Measurements from ENCODE around the gene TMX1. TPM values are rescaled to one million over a fixed set of nuclear protein-coding genes. Genes with fewer than 3 reads are reported as not detected.
"Not testable (repeated sequence)": the region's sequence is repeated elsewhere in the genome, so short reads cannot be mapped to it uniquely, and the experiment has no call there.

The TMX1 gene
- total RNA-seq, 4 donors from 2014 or later, result 17.1 to 33.0 (median 21.8) TPM

DNA sequence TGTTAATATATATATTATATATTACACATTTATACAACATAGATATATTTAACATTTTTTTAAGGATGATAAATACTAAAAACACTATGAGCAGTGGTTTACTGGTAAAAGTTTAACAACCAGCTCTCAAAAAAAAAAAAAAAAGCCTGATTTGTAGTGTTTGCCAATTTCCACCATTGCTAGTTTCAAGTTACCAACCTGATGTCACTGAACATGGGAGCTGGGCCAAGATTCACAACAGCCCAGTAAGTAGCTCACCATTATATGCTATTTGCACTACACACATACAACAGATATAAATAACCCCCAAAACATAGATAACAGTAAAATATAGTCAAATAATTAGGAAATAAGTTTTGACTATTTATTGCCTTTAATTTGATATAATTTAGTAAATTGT lies 28.9 kb upstream of the TMX1 start:
- no peak overlapping the region for H3K27ac ChIP-seq
- no peaks in the 10 kb centered on the region for H3K9me3 ChIP-seq
- TF ChIP-seq POLR2AphosphoS5 (IDR thresholded peaks at IDR 0.05) (no peak), EP300 (IDR thresholded peaks at IDR 0.05) (no peak), POLR2A (IDR thresholded peaks at IDR 0.05) (no peak)
- TF ChIP-seq, protein P1, sequence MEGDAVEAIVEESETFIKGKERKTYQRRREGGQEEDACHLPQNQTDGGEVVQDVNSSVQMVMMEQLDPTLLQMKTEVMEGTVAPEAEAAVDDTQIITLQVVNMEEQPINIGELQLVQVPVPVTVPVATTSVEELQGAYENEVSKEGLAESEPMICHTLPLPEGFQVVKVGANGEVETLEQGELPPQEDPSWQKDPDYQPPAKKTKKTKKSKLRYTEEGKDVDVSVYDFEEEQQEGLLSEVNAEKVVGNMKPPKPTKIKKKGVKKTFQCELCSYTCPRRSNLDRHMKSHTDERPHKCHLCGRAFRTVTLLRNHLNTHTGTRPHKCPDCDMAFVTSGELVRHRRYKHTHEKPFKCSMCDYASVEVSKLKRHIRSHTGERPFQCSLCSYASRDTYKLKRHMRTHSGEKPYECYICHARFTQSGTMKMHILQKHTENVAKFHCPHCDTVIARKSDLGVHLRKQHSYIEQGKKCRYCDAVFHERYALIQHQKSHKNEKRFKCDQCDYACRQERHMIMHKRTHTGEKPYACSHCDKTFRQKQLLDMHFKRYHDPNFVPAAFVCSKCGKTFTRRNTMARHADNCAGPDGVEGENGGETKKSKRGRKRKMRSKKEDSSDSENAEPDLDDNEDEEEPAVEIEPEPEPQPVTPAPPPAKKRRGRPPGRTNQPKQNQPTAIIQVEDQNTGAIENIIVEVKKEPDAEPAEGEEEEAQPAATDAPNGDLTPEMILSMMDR (IDR thresholded peaks at IDR 0.05), result no peak
- H3K27me3 ChIP-seq, result no peaks in the 10 kb centered on the region
- no peak overlapping the region for H3K4me3 ChIP-seq
- no peaks in the 10 kb centered on the region for H3K36me3 ChIP-seq
- DNase-seq (ENCODE audit: low spot score in 2 of 2), result no peak
- no peaks in the 10 kb centered on the region for H3K4me1 ChIP-seq

DNA sequence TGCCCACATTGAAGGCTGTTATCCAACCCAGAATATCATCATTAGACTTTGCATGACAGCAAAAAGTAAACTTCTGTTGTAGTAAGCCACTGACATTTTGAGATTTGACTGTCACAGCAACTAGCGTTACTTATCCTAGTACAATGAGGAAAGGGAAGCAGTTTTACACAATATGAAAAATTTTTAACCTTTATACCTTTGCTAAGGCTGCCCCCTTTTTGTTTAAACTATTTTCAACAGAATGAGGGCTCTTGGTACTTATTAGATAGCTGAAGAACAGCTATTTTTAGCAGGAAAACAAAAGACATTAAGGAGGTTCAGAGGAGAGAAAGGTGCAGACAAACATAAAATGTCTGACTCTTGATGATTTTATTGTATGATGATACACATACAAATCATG lies 23.4 kb upstream of the TMX1 start:
- TF ChIP-seq EP300 (IDR thresholded peaks at IDR 0.05), result no peak
- no peak for TF ChIP-seq POLR2A (IDR thresholded peaks at IDR 0.05)
- Histone ChIP-seq H3K27me3 (no peaks in the 10 kb centered on the region), H3K36me3 (no peaks in the 10 kb centered on the region), H3K4me3 (no peak overlapping the region), H3K9me3 (no peaks in the 10 kb centered on the region), H3K27ac (no peak overlapping the region), H3K4me1 (no peaks in the 10 kb centered on the region)
- DNase-seq (ENCODE audit: low spot score in 2 of 2), result no peak
- WGBS, result 63% methylated on average over 1 of the region's 1 CpG

DNA sequence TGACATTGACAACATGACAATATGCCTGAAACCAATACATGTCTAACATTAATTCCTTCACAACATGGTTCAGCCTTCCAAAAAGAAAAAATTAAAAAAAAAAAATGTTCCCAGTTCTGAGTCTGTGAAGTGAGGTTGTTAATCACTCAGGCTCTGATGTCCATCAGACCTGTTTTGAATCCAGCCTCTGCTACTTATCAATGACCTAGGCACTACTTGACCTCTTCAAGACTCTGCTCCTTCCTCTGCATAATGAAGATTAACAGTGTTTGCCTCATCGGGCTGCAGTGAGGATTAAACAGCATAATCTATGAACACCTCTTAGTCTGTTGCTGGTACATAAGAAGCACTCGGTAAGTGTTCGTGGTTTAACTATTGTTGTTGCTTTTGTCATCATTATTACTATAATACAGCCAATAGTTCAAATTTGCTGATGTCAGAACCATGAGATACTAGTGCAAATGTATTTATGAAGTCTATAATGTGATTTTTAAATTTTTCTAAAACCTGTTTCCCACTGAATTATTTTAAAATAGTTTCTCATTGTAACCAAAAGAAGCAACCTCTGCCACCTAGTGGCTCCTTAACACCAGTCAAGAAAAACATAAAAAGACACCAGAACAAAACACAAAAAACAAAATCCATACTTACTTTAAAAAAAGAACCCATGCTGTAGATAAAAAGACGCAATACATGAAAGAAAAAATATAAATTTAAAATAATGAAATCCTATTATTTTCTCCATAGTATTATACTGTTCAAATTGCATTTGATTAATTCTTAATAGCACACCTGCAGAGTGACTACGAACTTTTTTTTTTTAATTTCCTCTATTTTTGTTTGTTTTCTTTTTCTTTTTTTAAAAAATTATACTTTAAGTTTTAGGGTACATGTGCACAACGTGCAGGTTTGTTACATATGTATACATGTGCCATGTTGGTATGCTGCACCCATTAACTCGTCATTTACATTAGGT lies 20.3 kb upstream of the TMX1 start:
- Histone ChIP-seq H3K36me3 (no peaks in the 10 kb centered on the region), H3K27ac (no peak overlapping the region), H3K4me3 (no peak overlapping the region), H3K9me3 (no peaks in the 10 kb centered on the region), H3K27me3 (no peaks in the 10 kb centered on the region), H3K4me1 (no peaks in the 10 kb centered on the region)
- WGBS, result 62% methylated on average over 7 of the region's 7 CpGs
- no peak for TF ChIP-seq POLR2AphosphoS5 (IDR thresholded peaks at IDR 0.05)
- TF ChIP-seq, protein P1 (IDR thresholded peaks at IDR 0.05), result peak in 1 of 2 donors; percentile 41
- no peak for DNase-seq (ENCODE audit: low spot score in 2 of 2)

DNA sequence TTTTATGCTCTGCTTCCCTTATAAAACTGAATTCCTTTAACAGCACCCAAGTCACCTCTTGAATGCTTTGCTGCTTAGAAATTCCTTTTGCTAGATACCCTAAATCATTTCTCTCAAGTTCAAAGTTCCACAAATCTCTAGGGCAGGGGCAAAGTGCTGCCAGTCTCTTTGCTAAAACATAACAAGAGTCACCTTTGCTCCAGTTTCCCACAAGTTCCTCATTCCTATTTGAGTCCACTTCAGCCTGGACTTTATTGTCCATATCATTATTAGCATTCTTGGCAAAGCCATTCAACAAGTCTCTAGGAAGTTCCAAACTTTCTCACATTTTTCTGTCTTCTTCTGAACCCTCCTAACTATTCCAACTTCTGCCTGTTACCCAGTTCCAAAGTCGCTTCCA lies 16.6 kb upstream of the TMX1 start:
- not testable (repeated sequence) for H3K36me3 ChIP-seq; H3K4me3 ChIP-seq; H3K4me1 ChIP-seq; H3K27ac ChIP-seq; H3K27me3 ChIP-seq; H3K9me3 ChIP-seq; DNase-seq (ENCODE audit: low spot score in 2 of 2)
- WGBS, result 100% methylated on average over 1 of the region's 1 CpG

DNA sequence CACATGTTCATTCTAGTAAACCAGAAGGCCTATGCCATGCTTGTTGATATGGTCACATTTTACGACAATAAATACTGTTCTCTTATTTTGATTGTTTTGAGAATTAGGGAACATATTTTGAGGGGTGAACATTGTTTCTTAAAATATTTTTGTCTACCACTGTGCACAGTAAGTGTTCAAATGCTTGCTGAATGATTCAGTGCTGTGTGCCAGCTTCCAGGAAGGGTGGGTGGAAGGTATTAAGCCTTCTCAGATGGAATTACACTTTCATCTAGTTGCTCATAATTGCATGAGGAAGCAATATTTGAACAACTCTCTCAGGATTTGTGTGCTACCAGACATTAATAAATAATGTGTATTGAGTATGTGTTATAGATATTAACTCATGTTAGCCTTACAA lies 15.5 kb upstream of the TMX1 start:
- no peak for DNase-seq (ENCODE audit: low spot score in 2 of 2)
- H3K4me1 ChIP-seq, result no peaks in the 10 kb centered on the region
- TF ChIP-seq POLR2A (IDR thresholded peaks at IDR 0.05) (no peak), POLR2AphosphoS5 (IDR thresholded peaks at IDR 0.05) (no peak), EP300 (IDR thresholded peaks at IDR 0.05) (no peak)
- TF ChIP-seq, protein P1 (IDR thresholded peaks at IDR 0.05), result no peak
- no peak overlapping the region for H3K27ac ChIP-seq
- 100% methylated on average over 1 of the region's 1 CpG for WGBS
- no peaks in the 10 kb centered on the region for H3K9me3 ChIP-seq
- no peaks in the 10 kb centered on the region for H3K36me3 ChIP-seq
- no peaks in the 10 kb centered on the region for H3K27me3 ChIP-seq
- H3K4me3 ChIP-seq, result no peak overlapping the region

DNA sequence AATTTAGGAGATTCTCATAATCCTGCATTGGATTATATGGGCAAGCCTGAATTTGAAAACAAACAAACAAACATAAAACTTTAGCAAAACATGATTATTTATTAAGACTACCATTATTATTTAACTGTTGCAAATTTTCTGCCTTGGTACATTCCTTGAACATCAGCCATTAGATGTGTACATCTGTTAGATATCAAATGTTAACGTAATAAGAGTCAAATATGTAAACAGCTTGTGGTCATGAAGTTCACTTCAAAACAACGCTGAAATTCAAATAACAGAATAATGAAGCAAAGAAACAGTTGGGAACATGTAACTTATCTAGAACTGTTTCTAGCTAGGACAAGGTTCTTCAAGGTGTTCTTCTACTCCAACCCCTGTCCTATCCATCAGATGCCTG lies 14.3 kb upstream of the TMX1 start:
- TF ChIP-seq, protein P1 (IDR thresholded peaks at IDR 0.05), result no peak
- no peak for TF ChIP-seq POLR2A (IDR thresholded peaks at IDR 0.05)
- H3K4me1 ChIP-seq, result no peaks in the 10 kb centered on the region
- no peak overlapping the region for H3K4me3 ChIP-seq
- no peak overlapping the region for H3K27ac ChIP-seq
- 64% methylated on average over 2 of the region's 2 CpGs for WGBS
- H3K9me3 ChIP-seq, result no peaks in the 10 kb centered on the region
- H3K27me3 ChIP-seq, result no peaks in the 10 kb centered on the region
- H3K36me3 ChIP-seq, result no peaks in the 10 kb centered on the region
- DNase-seq (ENCODE audit: low spot score in 2 of 2), result no peak

Data from suprapubic skin (tissue), 4 donors.